ENCODE data around the gene NKIRAS1.
"Not testable (repeated sequence)": the region's sequence is repeated elsewhere in the genome, so short reads cannot be mapped to it uniquely, and the experiment has no call there.

Gene NKIRAS1

GRCh38 chr3:23867400-23867799 lies 49.4 kb downstream of the NKIRAS1 start:
- DNase-seq: no peak

- no peak for DNase-seq
These were observed 51.0 kb downstream of the NKIRAS1 start for GRCh38 chr3:23865595-23866396.

DNA sequence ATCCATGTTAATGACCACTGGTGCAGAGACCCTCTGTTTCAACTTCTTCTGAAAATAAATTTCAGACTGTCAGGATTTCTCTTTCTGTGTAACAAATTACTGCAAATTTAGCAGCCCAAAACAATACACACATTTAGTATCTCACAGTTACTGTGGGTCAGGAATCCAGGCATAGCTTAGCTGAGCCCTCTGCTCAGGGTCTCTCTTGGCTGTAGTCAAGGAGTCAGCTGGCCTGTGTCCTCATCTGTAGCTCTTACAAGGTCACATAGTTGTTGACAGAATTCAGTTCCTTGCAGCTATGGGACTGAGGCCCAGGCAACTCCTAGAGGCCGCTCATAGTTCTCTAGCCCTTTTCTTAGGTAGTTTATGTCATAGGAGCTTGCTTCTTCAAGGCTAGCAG lies 51.9 kb downstream of the NKIRAS1 start:
- no peak for DNase-seq

GRCh38 chr3:23863060-23863459 lies 53.7 kb downstream of the NKIRAS1 start:
- no peak for DNase-seq

- no peak for DNase-seq
These were observed 55.1 kb downstream of the NKIRAS1 start for GRCh38 chr3:23861689-23862088.

DNA sequence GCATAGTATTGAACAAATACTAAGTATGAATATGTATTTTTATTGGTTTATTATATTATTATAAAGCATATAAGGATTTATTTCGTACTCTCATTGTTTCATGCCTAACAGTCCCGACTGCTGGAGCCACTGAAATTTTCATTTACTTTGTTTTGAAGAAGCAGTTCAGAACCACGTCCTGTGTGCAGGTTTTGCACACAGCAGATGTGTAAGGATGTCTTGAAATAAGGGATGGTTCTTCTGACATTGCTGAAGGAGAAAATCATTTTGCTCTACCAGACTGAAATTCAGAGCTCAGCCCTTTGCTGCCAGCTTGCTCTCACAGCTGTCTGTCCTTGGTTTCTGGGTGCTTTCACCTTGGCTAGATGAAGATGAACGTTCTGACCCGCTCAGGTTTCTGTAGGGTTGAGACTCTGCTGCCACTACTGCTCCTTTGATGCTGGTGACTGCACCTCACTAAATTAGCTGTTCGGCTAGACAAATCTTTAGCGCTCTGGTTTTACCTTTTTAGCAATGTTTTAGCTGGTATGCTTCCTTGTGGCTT lies 56.9 kb downstream of the NKIRAS1 start:
- DNase-seq: no peak

DNA sequence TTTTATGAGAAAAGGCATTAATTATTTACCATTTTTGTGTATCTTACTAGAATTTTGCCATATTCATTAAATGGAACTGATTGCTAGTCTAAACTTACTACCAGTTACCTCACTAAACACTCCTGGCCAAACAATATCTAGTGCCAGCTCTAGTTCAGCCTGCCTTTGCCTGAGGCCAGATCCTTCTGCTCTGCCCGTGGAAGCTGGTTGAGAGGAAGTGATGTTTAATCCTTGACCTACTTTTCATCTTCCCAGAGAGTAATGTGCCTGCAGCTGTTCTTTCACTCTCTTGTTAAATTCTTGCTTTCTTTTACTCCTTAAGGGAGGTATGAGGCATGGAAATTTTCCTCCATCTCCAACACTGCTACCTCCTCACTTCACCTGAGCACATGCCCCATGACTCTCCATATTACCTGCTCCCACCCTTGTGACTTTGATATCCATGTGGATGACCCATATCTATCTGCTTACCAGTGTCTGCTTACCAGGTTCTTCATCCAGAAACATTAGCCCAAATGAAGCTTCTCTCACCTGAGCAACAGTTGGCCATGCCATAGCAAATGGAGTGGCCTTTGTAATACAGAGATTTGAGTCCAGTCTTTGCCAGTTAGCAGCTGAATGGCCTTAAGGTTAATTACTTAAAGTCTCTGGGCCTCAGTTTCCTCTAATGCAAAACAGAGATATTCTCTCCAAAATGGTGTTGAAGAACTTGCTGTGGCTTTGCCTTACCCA lies 57.6 kb downstream of the NKIRAS1 start:
- DNase-seq: no peak

DNA sequence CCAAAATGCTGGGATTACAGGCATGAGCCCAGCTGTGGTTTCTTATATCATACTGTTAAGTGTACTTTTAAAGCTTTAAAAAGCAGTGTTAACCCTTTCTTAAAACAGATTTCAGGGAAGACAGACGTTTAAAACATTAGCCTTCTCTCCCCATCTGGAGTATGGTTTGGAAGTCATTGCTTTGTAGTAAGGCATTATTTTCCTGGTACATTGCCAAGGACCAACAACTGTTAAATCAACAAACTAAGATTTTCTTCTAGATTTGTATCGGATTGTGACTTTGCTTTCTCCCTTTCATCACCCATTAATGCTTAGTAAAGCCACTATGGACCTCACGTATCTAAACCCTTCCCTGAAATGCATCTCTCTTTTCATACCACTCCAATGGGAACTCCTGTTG lies 60.5 kb downstream of the NKIRAS1 start:
- DNase-seq: no peak

DNA sequence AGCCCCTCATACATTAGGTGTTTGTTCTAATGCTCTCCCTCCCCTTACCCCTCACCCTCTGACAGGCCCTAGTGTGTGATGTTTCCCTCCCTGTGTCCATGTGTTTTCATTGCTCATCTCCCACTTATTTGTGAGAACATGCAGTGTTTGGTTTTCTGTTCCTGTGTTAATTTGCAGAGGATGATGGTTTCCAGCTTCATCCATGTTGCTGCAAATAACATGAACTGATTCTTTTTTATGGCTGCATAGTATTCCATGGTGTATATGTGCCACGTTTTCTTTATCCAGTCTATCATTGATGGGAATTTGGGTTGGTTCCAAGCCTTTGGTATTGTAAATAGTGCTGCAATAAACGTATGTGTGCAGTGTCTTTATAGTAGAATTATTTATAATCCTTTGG lies 67.3 kb downstream of the NKIRAS1 start:
- DNase-seq: not testable (repeated sequence)

GRCh38 chr3:23845326-23846216 lies 71.2 kb downstream of the NKIRAS1 start:
- DNase-seq: no peak

GRCh38 chr3:23843869-23844268 lies 72.9 kb downstream of the NKIRAS1 start:
- DNase-seq: no peak

All from NCI-H1436 (cell line).